ENCODE measurements around the gene RPS23. TPM values are rescaled to one million over a fixed set of nuclear protein-coding genes. Genes with fewer than 3 reads are reported as not detected.
"Not testable (repeated sequence)": the region's sequence is repeated elsewhere in the genome, so short reads cannot be mapped to it uniquely, and the experiment has no call there.

Gene RPS23
- total RNA-seq, 4 donors from 2014 or later: 2,219 to 4,080 (median 3,440) TPM

DNA sequence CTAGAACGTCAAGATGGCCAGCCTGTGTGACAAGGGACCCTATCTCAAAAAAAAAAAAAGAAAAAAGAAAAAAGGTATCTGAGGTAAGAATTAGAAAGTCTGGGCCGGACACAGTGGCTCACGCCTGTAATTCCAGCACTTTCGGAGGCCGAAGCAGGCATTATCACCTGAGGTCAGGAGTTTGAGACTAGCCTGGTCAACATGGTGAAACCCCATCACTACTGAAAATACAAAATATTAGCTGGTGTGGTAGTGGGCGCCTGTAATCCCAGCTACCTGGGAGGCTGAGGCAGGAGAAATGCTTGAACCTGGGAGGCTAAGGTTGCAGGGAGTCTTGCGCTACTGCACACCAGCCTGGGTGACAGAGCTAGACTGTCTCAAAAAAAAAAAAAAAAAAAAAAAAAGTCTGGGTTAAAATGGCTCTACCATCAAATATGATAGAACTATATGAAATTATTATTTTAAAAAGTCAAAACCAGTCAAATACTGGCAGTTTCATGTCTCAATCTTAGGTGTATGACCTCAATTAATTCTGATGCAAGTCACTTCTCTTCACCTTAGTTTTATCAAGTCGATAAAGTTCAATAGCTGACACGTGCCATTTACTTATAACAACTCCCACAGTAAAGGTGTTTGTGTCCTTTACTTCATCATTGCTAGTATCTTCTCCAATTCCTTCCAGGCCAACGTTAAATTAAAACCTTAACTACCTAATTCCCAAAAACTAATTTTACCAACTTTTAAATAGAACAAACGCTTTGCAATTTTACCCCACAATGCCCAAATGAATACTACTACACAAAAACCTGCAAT, 1.1 kb downstream of the RPS23 start:
- peak overlapping the region; percentile 61 for H3K4me3 ChIP-seq (ENCODE audit: low read depth, poor library complexity, severe bottlenecking)
- intact Hi-C loops (cut with DNase I; ENCODE audit: low total_unique reads): no loop called here
- no peak for TF ChIP-seq POLR2A (IDR thresholded peaks at IDR 0.05)
- TF ChIP-seq, protein P1, sequence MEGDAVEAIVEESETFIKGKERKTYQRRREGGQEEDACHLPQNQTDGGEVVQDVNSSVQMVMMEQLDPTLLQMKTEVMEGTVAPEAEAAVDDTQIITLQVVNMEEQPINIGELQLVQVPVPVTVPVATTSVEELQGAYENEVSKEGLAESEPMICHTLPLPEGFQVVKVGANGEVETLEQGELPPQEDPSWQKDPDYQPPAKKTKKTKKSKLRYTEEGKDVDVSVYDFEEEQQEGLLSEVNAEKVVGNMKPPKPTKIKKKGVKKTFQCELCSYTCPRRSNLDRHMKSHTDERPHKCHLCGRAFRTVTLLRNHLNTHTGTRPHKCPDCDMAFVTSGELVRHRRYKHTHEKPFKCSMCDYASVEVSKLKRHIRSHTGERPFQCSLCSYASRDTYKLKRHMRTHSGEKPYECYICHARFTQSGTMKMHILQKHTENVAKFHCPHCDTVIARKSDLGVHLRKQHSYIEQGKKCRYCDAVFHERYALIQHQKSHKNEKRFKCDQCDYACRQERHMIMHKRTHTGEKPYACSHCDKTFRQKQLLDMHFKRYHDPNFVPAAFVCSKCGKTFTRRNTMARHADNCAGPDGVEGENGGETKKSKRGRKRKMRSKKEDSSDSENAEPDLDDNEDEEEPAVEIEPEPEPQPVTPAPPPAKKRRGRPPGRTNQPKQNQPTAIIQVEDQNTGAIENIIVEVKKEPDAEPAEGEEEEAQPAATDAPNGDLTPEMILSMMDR (IDR thresholded peaks at IDR 0.05): no peak
- WGBS, 2 donors: 70 to 73% methylated on average over 11 of the region's 11 CpGs
- no peak for DNase-seq (ENCODE audit: low spot score in 2 of 2)

DNA sequence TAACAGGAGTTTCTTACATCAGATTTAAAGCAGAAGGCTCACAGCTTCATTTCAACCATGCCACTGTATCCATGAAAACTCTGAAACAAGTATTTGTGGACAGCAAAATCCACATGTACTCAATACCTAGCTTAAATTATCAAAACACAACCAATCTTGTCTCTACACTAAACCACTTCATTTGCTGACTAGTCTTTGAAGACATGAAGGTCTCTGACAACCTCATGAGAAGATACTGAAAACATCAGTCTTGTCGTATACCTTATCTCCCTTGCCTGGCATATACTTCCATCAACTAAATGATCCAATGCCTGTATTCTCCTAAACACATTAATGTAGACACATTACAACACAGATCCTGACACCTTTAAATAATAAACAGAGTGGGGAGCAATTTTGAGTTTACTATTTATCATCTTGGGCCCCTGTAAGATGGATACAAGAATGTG, 2.9 kb downstream of the RPS23 start:
- WGBS, 2 donors: 87 to 98% methylated on average over 1 of the region's 1 CpG
- TF ChIP-seq, protein P1 (IDR thresholded peaks at IDR 0.05): no peak
- no peak for TF ChIP-seq POLR2A (IDR thresholded peaks at IDR 0.05)
- intact Hi-C loops (cut with DNase I; ENCODE audit: low total_unique reads): no loop called here
- no peak overlapping the region for H3K4me3 ChIP-seq (ENCODE audit: low read depth, poor library complexity, severe bottlenecking)
- no peak for DNase-seq (ENCODE audit: low spot score in 2 of 2)

DNA sequence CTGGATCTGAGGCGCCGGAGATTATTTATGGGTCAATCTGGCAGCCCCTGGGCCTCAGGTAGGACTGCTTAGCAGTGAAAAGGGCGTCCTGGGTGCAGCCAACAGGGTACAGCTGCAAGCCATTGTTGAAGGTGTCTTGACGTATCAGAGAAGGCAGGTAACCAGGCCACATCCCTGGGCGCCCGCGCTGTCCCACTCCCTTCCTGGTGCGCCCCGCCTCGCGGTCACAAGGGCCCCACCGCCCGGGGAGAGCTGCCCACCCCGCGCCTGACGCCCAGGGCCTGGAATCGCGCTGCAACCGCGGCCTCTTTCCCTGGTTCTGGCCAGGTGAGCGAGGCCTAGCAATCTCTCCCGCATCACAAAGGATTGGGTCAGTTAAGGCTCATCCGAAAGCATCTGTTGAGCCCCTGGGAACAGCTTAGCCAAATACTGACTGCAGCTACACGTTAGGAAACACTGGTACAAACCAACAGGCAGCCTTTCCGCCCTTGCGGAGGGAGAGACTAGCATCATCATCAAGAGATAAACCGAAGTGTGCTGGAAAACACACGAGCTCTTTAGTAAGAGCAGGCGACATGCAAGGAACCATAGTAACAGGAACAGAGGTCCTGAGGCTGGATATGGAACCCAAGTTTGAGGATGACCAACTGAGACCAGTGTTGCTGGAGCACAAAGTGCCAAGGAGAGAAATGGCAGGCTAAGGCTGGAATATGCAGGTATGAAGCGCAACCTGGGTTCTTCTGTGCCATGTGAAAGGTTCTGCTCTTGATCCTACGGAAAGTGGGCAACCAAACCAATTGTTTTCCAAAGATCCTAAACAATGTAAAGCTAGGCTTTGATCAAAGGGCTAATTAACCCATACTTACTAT, 3.6 kb downstream of the RPS23 start:
- no peak for DNase-seq (ENCODE audit: low spot score in 2 of 2)
- WGBS, 2 donors: 81 to 90% methylated on average over 29 to 31 of the region's 31 CpGs
- no peak for TF ChIP-seq POLR2A (IDR thresholded peaks at IDR 0.05)
- TF ChIP-seq, protein P1 (IDR thresholded peaks at IDR 0.05): no peak
- H3K4me3 ChIP-seq (ENCODE audit: low read depth, poor library complexity, severe bottlenecking): no peak overlapping the region
- intact Hi-C loops (cut with DNase I; ENCODE audit: low total_unique reads): no loop called here

DNA sequence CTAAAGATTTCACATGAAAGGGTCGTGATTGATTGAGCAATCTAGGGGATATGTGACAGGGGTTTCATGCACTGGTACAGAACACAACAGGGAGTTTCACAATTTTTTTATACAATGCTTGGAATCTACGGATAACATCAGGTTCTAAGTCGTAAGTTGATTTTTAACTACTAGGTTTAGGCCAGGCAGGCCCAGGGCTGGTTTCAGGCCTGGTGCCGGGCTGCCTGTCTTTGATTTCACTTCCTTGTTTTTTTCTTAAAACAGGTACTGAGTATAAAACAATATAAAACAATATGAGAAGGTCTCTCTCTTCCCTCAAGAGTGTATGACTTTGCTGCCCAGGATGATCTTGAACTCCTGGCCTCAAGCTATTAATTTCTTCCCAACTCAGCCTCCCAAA, 4.7 kb downstream of the RPS23 start:
- intact Hi-C loops (cut with DNase I; ENCODE audit: low total_unique reads); DNase-seq (ENCODE audit: low spot score in 2 of 2); H3K4me3 ChIP-seq (ENCODE audit: low read depth, poor library complexity, severe bottlenecking): not testable (repeated sequence)
- whole genome bisulfite sequencing, 2 donors: 81 to 84% methylated on average over 4 of the region's 4 CpGs

DNA sequence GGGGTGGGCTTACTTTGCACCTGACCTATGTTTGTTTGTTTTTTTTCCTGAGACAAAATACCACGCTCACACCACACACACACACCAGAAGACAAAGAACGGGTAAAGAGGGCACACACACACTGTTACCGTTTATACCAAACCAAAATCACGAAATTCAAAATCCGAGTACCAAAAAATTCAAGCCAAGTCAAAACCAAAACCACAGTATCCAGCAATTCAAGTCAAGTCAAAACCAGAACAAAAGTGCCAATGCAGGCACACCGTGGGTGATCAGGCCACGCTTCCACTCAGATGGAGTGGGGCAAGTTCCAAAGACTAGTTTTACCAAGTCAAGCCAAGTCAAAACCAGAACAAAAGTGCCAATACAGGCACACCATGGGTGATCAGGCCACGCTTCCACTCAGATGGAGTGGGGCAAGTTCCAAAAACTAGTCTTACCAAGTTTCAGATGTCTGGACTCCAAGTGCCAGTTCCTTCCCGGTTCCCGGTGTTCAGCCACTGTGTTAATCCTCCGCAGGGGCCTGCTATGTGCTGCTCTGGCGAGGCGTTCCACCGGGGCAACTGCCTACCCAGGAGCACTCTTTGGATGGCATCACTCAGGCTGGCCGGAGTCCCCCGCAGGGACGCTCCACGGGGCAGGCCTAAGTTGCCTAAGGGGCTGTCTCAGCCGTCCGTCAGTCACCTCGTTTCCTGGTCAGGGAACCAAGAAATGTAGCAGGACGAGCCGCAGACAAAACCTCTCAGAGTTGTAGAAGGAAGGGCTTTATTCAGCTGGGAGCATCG, 5.4 kb downstream of the RPS23 start:
- H3K4me3 ChIP-seq (ENCODE audit: low read depth, poor library complexity, severe bottlenecking); DNase-seq (ENCODE audit: low spot score in 2 of 2); intact Hi-C loops (cut with DNase I; ENCODE audit: low total_unique reads): not testable (repeated sequence)
- 86 to 94% methylated on average over 24 of the region's 24 CpGs for WGBS, 2 donors

DNA sequence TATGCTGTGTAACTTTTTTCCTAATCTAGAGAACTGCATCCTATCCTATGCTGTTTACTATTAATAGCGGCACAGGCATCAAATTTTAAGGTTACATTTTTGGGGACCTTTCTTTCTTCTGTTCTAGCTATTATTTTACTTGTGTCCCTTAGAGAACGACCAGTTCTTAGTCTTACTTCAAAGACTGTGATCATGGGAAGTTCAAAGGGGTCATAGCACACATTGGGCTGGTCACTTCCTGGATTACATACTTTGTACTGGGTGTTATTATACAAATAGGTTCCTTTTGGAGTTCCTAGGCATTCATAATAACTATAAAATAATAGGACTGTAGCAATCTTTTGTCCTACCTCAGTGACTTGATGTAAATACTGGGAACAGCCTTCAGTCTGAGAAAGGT, 8.8 kb downstream of the RPS23 start:
- intact Hi-C loops (cut with DNase I; ENCODE audit: low total_unique reads); H3K4me3 ChIP-seq (ENCODE audit: low read depth, poor library complexity, severe bottlenecking); DNase-seq (ENCODE audit: low spot score in 2 of 2): not testable (repeated sequence)
- 80 to 86% methylated on average over 2 of the region's 2 CpGs for WGBS, 2 donors

DNA sequence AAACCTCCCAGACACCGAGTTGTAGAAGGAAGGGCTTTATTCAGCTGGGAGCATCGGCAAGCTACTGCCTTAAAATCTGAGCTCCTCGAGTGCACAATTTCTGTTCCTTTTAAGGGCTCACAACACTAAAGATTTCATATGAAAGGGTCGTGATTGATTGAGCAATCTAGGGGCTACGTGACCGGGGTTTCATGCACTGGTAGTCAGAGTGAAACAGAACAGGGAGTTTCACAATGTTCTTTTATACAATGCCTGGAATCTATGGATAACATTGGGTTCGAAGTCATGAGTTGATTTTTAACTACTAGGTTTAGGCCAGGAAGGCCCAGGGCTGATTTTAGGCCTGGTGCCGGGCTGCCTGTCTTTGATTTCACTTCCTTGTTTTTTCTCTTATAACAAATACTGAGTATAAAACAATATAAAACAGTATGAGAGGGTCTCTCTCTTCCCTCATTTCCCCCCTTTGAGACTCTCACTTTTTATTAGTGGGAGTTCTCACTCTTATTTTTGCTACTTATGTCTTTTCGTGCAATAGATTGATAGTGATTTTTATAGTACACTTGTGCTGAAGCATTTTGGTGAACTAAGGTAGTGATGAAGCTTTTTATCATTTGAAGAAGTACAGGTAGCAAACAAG, 10.7 kb downstream of the RPS23 start:
- H3K4me3 ChIP-seq (ENCODE audit: low read depth, poor library complexity, severe bottlenecking); intact Hi-C loops (cut with DNase I; ENCODE audit: low total_unique reads); DNase-seq (ENCODE audit: low spot score in 2 of 2): not testable (repeated sequence)
- WGBS, 2 donors: 96 to 98% methylated on average over 9 of the region's 9 CpGs
